NCI-H2029 treated with DMSO at 0.1 percent for 48 hours (cell line): ENCODE results near the gene RAET1E.
"Not testable (repeated sequence)": the region's sequence is repeated elsewhere in the genome, so short reads cannot be mapped to it uniquely, and the experiment has no call there.

Source experiments
- DNase-seq: peaks from one replicate; lab custom pipeline; 2025; lab: John Stamatoyannopoulos, UW

RAET1E gene

DNA sequence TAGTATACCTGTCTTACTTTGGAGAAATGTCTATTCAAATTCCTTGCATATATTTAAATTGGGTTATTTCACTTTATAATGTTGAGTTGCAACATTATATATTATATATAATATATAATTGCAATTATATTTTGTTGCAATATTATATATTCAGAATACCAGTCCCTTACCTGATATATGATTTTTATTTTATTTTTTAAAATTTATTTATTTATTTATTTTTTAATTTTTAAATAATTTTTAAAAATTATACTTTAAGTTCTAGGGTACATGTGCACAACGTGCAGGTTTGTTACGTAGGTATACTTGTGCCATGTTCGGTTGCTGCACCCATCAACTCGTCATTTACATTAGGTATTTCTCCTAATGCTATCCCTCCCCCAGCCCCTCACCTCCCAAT lies 29.1 kb upstream of the RAET1E start:
- DNase-seq = not testable (repeated sequence)

DNA sequence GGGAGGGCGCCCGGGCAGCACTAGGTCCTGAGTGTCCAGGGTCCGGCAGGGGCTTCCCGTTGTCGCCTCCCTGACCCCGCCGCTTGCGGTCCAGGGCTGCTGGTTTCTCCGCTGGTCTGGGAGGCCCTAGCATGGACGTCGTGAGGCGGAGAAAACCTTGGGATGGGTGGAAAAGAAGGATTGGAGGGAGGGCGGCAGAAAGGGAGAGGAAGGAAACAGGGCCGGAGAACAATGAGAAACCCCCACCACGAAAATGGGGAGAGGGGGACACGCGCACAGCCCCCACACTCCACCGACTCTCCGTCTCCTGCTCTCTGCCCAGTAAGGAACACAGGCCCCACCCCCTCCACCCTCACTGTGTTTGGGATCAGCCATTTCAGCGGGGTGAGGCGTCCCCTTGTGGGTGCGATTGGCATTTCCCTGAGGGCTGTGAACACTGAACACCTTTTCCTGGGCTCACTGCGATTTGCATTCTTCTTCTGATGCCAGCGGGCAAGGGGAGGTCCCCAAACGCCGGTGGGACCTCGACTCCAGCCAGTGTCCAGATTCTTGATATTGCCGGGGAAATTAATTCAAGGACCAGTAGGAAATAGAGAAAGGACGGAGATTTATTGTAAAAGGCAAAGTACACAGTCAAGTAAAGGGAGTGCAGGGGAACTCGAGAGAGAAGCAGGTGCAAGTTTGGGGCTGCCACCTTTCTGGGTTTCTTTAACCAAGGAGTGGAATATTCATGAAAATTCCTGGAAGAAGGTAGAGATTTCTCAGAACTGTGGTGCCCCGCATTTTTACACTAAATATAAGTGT lies 28.3 kb upstream of the RAET1E start:
- DNase-seq = peak; percentile 14

DNA sequence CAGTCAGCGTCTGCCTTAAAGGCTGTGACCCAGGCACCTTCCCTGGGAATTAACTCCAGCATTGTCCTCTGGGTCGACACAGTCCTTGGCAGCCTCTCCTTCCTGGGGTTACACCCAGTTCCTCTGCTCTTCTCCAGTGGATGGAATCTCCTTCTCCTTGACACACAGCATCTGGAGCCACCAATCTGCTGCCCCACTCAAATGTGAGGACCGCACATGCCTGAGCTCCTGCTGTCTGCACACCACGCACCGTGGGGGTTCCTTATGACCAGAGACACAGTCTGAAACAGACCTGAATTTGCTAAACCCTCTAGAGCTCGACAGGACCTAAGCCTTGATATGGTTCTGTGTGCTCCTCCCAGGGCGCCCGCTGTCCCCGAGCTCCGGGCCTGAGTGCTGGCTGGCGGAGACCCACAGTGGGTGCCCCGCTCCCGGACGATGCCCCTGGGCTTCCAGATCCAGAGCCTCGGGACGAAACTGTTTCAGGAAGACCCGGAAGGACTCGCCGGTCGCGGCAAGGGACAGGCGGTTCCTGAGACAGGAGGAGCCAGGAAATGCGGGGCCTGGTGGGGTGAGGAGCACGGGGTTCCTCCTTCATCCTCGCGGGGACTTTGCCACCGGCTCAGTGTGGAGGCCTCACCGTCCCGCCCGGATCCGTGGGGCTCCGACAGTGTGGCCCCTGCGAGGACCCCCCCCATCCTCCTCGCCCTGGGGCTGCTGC lies 27.5 kb upstream of the RAET1E start:
- no peak for DNase-seq

DNA sequence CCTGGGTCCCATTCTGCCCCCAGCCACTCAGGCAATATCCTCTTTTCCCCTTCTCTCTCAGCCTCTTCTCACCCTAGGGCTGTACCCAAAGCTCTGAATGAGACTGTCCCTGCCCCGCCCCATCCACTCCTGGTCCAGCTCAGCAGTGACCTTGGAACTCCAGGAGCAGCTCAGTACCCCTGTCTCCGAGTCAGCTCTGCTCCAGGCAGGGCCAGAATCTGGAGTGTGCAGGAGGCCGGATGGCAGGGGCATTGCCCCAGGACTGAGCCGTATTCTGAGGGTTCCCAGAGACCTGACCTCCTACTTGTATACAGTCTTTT lies 27.0 kb upstream of the RAET1E start:
- DNase-seq = no peak

DNA sequence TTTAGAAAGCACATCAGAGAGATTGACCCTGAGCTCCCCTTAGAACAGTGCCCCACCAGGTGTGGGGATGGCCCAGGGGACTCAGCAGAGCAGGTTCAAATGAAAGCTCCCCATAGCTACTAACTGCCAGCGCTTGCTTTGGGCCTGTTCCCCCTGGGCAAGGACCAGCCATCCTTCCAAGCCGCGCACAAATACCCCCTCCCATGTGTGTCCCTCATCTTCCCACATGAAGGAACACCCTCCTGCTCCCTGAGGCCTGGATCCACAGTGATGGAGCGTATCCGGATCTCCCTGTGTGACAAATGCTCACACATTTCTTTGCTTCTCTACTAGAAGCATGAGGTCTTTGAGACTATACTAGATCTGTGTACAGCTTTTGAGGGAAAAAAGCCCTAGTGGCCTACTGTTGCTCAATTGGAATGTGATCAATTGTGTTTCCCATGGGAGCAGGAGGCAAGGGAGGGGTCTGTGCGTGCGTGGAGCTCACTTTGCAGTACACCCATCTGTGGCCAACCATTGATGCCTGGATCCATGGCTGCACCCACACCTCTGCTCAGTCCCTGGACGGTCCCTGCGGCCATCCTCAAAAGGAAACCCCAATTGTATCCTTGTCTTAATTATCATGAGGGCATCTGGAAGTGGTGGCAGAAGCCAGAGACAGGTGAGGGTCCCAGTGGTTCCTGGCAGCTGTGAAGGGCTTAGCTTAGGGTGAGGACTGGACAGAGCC lies 26.5 kb upstream of the RAET1E start:
- no peak for DNase-seq

DNA sequence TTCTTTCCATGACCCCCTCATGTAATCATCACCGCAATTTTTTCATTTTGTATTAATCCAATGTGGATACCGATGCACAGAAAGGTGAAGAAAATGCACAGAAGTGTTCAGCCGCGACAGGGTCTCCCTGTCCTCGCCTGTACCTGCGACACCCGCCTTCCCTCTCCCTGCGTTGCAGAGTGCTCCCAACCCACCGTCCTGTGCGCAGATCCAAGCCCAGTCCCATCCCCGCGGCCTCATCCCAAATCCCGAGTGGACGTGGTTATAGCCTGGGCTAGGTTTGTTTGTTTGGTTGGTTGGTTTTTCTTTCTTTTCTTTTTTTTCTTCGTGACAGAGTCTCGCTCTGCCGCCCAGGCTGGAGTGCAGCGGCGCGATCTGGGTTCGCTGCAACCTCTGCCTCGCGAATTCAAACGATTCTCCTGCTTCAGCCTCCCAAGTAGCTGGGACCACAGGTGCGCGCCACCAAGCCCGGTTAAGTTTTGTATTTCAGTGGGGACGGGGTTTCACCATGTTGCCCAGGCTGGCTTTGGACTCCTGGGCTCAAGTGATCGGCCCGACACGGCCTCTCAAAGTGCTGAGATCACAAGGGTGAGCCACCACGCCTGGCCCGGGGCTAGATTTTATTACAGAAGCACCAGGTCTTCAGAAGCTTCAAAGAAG lies 25.5 kb upstream of the RAET1E start:
- no peak for DNase-seq

DNA sequence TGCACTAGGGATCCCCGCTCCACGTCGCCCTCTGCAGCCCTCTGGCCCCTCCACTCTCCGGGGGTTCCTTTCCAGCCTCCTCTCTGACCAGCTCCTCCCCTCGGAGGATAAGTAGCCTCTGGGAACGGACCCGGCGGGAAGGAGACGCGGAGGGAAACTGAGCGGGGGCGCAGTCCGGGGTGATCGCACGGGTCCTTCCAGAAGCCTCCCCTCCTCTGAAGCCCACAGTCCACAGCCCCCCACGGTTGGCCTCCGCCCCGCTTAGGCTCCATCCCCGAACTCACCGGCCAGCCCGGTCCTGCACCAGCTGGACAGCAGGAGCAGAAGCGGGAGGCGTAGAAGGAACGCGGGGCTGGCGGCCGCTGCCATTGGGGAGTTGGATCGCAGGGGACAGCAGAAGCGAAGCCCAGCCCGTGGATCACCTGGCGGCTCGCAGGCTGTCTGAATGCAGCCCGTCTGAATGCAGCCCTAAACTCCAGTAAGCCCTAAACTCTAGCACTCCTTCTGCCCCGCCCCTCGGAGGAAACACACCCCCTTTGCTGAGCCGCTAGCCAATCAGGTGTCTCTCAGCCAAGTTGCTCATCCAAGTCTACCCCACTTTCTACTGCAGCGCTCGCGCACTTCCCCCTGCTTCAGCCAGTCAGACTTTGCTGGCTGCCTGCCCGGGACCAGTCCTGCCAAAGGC lies 24.9 kb upstream of the RAET1E start, which contains the start of gene RAET1G:
RAET1G (minus strand) TSS at position 480 of the 685 bp plus-strand sequence; CDS start at position 369, 111 bp downstream.
- DNase-seq = no peak

DNA sequence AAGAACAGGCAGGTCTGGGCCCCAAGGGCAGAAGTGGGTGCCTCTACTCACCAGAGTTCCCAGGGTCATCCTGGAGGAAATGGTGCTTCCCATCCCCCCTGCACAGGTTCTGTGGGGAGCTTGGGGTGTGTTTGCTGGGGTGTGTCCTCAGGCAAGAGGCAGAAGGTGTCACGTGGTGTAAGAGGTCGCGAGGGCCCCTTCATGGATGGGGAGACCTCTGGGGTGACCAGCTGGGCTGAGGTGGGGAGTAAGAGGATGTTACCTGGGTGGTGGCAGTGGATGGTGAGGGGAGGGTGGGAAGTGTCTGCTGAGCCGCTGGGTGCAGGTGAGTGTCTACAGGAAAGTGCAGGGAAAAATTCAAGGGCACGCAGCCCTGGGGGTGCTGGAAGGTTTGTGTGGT lies 24.2 kb upstream of the RAET1E start:
- DNase-seq = not testable (repeated sequence)

DNA sequence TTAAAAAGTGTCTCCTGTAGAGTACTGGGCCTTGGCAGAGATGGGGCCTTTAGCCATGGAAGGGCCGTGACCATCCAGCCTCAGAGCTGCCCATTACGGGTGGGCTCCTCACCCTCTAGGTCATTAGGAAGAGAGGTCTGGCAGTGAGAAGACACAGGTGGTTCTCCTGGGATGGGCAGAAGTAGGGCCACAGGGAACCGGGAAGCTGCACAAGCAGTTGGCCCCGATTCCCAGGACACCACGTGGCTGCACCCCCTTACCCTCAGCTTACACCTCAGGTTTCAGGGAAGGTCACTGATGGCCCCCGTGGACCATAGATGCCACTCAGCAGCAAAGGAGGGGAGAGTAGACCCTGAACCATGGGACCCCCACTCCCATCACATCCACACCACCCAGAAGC lies 23.4 kb upstream of the RAET1E start:
- DNase-seq = no peak

DNA sequence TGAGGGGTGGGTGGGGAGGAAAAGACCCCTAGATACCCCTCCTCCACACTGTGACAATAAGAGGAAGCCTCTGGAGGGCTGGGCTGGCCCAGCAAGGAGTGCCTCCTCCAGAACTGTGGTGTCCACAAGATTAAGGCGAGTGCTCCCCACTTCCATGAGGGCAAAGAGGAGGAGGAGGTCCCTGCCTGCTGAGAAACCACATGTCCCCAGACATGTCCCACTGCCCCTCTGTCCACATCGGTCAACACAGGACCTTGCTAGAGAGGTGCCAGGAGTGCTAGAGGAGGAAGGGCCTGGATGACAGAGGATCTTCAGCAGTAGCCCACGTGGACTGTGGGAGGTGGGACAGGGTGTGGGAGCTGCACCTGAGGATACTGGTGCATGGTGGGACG lies 21.9 kb upstream of the RAET1E start:
- no peak for DNase-seq

DNA sequence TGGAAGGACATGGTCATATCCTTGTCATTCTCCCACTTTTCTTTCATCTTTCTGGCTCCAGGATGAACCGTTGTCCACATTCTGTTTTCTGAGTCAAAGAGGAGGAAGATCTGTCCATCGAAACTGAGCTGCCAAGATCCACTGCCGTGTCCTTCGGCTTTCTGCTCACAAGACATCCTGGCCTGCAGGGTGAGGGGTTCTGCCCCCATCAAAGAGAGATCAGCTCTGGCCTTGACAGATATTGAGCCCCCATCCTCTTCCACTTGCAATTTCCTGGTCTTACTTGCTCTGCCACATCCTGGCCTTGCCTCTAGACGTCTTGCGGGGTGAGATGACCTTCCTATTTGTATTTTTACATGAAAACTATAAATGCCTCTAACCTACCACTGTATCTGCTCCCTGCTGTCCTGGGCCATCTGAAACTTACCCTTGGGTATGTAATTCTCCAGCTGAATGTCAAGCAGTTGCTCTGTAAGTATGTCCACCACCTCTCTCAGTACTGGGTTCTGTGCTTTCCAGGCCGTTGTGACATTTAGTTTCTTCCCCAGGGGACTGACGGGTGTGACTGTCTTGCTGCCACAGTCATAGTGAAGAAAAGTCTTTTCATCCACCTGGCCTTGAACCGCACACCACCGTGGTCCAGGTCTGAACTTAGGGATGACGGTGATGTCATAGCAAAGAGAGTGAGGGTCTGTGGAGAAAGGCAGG lies 21.4 kb upstream of the RAET1E start:
- not testable (repeated sequence) for DNase-seq

DNA sequence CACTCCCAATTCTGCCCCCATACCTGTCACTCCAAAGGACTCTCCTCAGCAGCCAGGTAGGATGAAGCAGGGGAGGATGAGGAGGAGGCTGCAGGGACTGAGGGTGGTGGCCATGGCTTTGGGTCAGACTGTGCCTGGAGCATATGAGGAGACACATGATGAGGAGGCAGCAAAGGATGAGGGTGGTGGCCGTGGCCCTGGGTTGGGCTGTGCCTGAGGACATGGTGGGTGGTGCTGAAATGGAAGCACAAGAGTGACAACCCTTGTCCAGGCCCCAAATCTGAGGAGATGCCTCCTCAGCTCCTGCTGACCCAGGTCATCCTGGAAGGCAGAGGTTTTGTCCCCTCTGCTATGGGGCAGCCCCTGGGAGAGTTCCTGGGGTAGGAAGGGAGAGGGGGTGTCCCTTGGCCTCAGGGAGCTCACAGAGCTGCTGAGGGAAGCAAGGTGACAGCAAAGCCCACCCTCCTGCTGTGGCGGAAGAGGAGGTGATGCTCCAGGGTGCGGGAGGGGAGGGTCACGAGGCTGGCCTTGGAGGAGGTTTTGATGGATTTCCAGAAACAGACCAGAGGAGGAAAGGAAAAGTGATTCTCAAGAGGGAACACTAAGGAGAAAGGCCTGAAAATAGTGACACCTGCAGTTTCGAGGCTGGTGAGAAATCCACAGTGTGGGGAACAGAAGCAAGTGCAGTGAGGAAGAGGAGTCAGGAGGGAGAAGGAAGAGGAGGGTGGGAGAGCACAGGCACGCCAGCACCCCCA lies 20.4 kb upstream of the RAET1E start:
- DNase-seq = no peak

DNA sequence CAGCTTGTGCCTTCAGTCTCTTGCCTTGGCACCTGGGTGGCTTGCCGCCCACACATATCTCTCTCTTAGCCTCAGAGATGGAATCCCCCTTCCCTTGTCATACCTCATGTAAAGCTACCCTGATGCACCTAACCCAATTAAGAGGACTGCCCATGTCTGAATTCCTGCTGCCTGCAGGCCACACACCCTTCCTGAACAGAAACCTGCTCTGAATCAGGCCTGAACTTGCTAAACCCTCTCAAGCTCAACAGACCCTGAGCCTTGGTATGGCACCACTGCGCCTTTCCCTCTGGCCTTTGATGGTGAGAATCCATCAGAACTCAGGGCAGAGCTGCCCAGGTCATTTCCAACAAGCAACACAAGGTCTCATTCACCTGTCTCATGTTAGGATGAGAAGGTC lies 19.8 kb upstream of the RAET1E start:
- no peak for DNase-seq

DNA sequence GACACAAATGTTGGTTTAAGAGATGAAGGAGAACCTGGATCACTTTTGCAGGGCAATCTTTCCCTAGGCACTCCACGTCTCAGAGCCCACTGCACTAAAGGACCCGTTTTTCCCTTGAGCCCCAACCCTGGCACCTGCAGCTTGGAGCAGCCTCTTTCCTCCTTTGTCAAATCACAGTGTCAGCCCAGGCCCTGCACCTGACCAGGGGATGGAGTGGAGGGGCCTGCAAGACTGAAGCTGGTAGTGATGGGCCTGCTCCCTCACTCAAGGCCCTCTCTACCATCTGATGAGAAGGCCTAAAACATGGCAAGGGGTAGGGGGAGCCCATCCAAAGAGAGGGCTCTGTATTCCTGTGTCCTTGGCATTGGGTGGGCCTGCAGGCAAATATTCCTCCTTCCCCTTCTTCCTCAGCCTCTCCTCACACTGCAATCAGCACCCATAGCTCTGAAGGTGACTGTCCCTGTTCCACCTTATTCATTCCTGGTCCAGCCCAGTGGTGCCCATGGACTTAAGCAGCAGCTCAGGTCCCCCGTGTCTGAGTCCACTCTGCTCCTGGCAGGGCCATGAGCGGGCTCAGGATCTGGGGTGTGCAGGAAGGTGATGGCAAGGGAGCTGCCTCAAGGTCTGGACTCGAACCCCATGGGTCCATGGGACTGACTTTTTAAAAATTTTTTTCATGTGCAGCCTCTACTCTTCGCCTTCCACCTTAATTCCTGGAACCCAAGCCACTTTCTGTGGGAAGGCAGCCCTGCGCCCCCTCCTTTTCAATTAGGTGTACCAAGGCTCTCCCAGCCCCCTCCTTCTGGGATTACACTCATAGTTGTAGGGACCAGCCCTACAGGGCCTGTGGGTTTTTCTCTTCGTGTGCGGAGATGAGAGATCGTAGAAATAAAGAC lies 18.3 kb upstream of the RAET1E start:
- DNase-seq = no peak

DNA sequence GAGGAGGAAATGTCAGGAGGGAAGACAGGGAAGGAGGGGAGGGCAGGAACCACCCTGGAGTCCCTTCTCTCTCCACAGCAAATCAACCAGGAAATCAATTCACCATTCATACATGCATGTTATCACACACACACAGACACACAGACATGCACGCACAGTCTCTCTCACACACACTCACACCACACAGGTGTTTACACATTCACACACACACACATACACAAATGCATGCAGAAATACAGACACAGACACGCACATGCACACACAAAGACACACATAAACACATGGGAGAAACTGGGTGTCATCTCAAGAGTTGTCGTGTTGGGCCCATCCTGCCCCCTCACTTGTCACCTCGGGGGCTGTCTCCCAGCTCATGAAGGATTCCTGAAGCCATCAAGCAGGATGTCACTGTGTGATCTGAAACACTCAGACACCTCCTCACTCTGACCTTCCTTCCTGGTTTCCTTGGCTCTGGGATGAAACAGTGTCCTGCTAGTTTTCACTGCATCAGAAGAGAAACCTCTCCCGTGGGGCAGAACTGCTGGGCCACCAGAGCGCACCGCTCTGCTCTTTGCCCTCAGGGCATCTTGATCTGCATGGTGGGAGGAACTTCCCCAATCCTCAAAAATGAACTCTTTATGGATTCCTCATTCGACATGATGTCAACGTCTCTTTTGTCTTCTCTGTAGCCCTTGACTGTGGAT lies 15.8 kb upstream of the RAET1E start:
- DNase-seq = no peak

DNA sequence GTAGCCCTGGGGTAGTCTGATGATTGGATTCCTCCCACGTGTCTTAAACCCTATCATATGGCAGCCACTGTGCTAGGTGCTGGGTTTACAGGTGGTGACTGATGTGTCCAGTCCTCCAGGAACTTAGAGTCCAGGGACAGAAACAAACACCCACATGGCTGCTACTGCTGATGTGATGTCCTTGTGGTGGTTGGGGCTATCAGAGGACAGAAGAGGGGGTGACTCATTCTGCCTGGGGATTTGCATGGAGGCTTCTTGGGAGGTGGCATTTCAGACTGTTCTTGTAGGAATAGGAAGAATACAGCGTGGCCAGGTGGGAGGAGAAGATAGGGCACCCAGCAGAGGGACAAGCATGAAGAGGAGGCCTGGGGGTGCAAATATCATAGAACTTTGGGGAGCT lies 15.2 kb upstream of the RAET1E start:
- no peak for DNase-seq

DNA sequence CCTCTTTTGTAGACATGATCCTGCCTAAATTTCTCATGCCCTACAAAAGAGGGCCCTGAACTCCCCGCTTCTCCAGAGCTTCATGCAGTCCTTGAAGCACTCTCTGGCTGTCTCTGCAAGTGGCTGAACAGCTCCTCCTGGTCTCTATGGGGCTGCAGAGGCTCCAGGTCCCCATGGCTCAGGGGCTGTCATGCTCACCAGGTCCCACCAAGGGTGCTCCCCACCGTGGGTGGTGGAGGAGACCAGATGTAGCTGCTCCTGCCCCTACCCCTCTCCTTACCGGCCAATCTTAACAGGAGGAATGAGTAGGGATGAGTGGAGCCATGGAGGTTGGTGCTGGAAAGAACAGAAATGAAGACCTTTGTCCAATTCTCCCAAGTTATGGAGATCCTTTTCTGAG lies 14.8 kb upstream of the RAET1E start:
- DNase-seq = not testable (repeated sequence)

DNA sequence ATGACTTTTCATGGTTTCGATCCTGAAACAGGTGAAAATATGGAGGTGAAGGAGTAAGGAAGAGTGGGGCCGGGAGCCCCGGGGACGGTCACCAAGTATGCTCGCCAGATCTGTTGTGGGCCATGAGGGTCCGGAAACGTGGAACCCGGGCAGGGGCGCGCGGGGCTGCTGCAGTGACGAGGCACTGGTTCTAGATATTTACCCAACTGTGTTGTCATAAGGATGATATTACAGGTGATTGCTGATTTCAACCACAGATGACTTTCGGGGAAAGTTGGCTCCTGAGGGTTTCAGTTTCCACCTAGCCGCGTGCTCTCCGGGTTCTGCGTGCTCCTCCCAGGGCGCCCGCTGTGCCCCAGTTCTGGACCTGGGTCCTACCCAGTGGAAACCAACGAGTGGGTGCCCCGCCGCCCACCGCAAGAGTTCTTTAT lies 12.8 kb upstream of the RAET1E start:
- DNase-seq = no peak
